HEK293 (cell line): ENCODE results near the gene PAQR5.

Experiments used
- CTCF ChIA-PET: fragments of 350-600 bp; formaldehyde crosslinking; extraction: SDS; loops from one replicate; lab custom pipeline; 2021; ENCODE audit warnings: antibody characterized with exemption; lab: Yijun Ruan, JAX
- POLR2A ChIA-PET: fragments of 300-600 bp; formaldehyde crosslinking; extraction: SDS; loops from one replicate; lab custom pipeline; 2020; ENCODE audit warnings: antibody characterized with exemption, inconsistent platforms; lab: Yijun Ruan, JAX
- H3K27ac ChIP-seq: fragments of 200-500 bp; sonication (Bioruptor generic); 2 replicates; pipeline ENCODE4 v1.5.1; 2014; ENCODE audit warnings: low read depth, low read length, control low read depth, inconsistent platforms; ENCODE audit errors: extremely low read depth
- H3K36me3 ChIP-seq, 2 experiments: fragments of 200-500 bp in 1 of 2; sonication (Bioruptor generic) in 1 of 2; 1 replicate in 1 of 2; 2 replicates in 1 of 2; pipeline ENCODE4 v1.5.1; 2014 to 2017; ENCODE audit warnings: inconsistent platforms in 2 of 2, low read length in 2 of 2; ENCODE audit not compliant: control insufficient read depth in 2 of 2, insufficient read depth in 1 of 2
- H3K4me1 ChIP-seq: fragments of 200-500 bp; sonication (Bioruptor generic); 2 replicates; pipeline ENCODE4 v1.5.1; 2014; ENCODE audit warnings: mild to moderate bottlenecking, low read length, inconsistent platforms; ENCODE audit not compliant: control insufficient read depth, insufficient read depth
- H3K4me3 ChIP-seq: 2 replicates; pipeline ENCODE4 v1.5.1; 2011; ENCODE audit warnings: low read depth, mild to moderate bottlenecking, control low read depth, low read length, moderate library complexity
- H3K9me3 ChIP-seq: fragments of 200-500 bp; sonication (Bioruptor generic); 2 replicates; pipeline ENCODE4 v1.5.1; 2014; ENCODE audit warnings: low read depth, low read length, inconsistent platforms; ENCODE audit not compliant: control insufficient read depth, insufficient read depth
- EGR2 ChIP-seq: fragments of 450-650 bp; formaldehyde crosslinking; IDR thresholded peaks from 2 replicates; pipeline ENCODE4 v1.5.1; 2016; ENCODE audit warnings: low read depth, missing biosample characterization, missing genetic modification characterization
- KLF10 ChIP-seq: fragments of 450-650 bp; IDR thresholded peaks from 2 replicates; pipeline ENCODE4 v1.5.1; 2018; ENCODE audit warnings: missing biosample characterization, mild to moderate bottlenecking, missing genetic modification characterization
- KLF7 ChIP-seq: fragments of 450-650 bp; formaldehyde crosslinking; IDR thresholded peaks from 2 replicates; pipeline ENCODE4 v1.5.1; 2016; ENCODE audit warnings: missing biosample characterization, missing genetic modification characterization, borderline replicate concordance
- MYNN ChIP-seq: fragments of 450-650 bp; formaldehyde crosslinking; IDR thresholded peaks from 2 replicates; pipeline ENCODE4 v1.5.1; 2016; ENCODE audit warnings: missing biosample characterization, missing genetic modification characterization, borderline replicate concordance
- PRDM4 ChIP-seq: fragments of 450-650 bp; formaldehyde crosslinking; IDR thresholded peaks from 2 replicates; pipeline ENCODE4 v1.5.1; 2017; ENCODE audit warnings: missing biosample characterization, missing genetic modification characterization
- SP2 ChIP-seq: fragments of 450-650 bp; formaldehyde crosslinking; IDR thresholded peaks from 2 replicates; pipeline ENCODE4 v1.5.1; 2016; ENCODE audit warnings: missing biosample characterization, missing genetic modification characterization
- YY1 ChIP-seq: fragments of 450-650 bp; formaldehyde crosslinking; IDR thresholded peaks from 2 replicates; pipeline ENCODE4 v1.5.1; 2018; ENCODE audit warnings: missing biosample characterization, missing genetic modification characterization
- ZBTB17 ChIP-seq: fragments of 450-650 bp; formaldehyde crosslinking; IDR thresholded peaks from 2 replicates; pipeline ENCODE4 v1.5.1; 2016; ENCODE audit warnings: missing biosample characterization, missing genetic modification characterization
- ZFHX2 ChIP-seq: fragments of 450-650 bp; formaldehyde crosslinking; conservative IDR thresholded peaks from 2 replicates; pipeline ENCODE4 v1.5.1; 2016; ENCODE audit warnings: missing biosample characterization, missing genetic modification characterization
- ZNF114 ChIP-seq: fragments of 450-650 bp; formaldehyde crosslinking; IDR thresholded peaks from 2 replicates; pipeline ENCODE4 v1.5.0; 2017; ENCODE audit warnings: missing biosample characterization, missing genetic modification characterization
- ZNF175 ChIP-seq: fragments of 450-650 bp; formaldehyde crosslinking; IDR thresholded peaks from 2 replicates; pipeline ENCODE4 v1.5.1; 2016; ENCODE audit warnings: missing biosample characterization, missing genetic modification characterization
- ZNF223 ChIP-seq: fragments of 450-650 bp; formaldehyde crosslinking; IDR thresholded peaks from 2 replicates; pipeline ENCODE4 v1.5.1; 2016; ENCODE audit warnings: missing biosample characterization, missing genetic modification characterization
- ZNF548 ChIP-seq: fragments of 450-650 bp; formaldehyde crosslinking; IDR thresholded peaks from 2 replicates; pipeline ENCODE4 v1.5.1; 2016; ENCODE audit warnings: missing biosample characterization, missing genetic modification characterization
- ZNF571 ChIP-seq: fragments of 450-650 bp; formaldehyde crosslinking; IDR thresholded peaks from 2 replicates; pipeline ENCODE4 v1.5.0; 2017; ENCODE audit warnings: missing biosample characterization, missing genetic modification characterization
- ZNF658 ChIP-seq: fragments of 450-650 bp; formaldehyde crosslinking; IDR thresholded peaks from 2 replicates; pipeline ENCODE4; 2016; ENCODE audit warnings: missing biosample characterization, missing genetic modification characterization
- ZNF768 ChIP-seq: fragments of 450-650 bp; formaldehyde crosslinking; IDR thresholded peaks from 2 replicates; pipeline ENCODE4 v1.5.1; 2018; ENCODE audit warnings: missing biosample characterization, mild to moderate bottlenecking, missing genetic modification characterization
- ZNF830 ChIP-seq: fragments of 450-650 bp; IDR thresholded peaks from 2 replicates; pipeline ENCODE4 v1.5.0; 2018; ENCODE audit warnings: missing biosample characterization, missing genetic modification characterization, low read depth, mild to moderate bottlenecking, moderate library complexity
- ZNF843 ChIP-seq: fragments of 450-650 bp; formaldehyde crosslinking; IDR thresholded peaks from 2 replicates; pipeline ENCODE4 v1.5.1; 2016; ENCODE audit warnings: missing biosample characterization, missing genetic modification characterization
- ZSCAN18 ChIP-seq: fragments of 450-650 bp; formaldehyde crosslinking; IDR thresholded peaks from 2 replicates; pipeline ENCODE4 v1.5.1; 2016; ENCODE audit warnings: missing biosample characterization, missing genetic modification characterization
- ZXDB ChIP-seq: fragments of 450-650 bp; formaldehyde crosslinking; IDR thresholded peaks from 2 replicates; pipeline ENCODE4 v1.5.1; 2016; ENCODE audit warnings: missing biosample characterization, missing genetic modification characterization

Gene PAQR5

GRCh38 chr15:69292826-69293420, 5.8 kb upstream of the PAQR5 start:
- no peaks in the 10 kb centered on the region for H3K9me3 ChIP-seq
- ChIA-PET CTCF (interaction anchor here (1.4 kb wide), 1 partner anchor 11 kb away, joined by 3 read pairs; no protein-coding TSS in a partner anchor), POLR2A (no interaction called here)
- H3K4me3 ChIP-seq = no peak overlapping the region
- no peaks in the 10 kb centered on the region for H3K36me3 ChIP-seq
- no peak overlapping the region for H3K27ac ChIP-seq
- H3K4me1 ChIP-seq = peaks cover 10% of the 10 kb centered on the region
- TF ChIP-seq SP2 (tag by site-specific recombination) (no peak), KLF7 (tag by site-specific recombination) (no peak)
- TF ChIP-seq, all 188 proteins: peak for 0

GRCh38 chr15:69293741-69294615, 4.7 kb upstream of the PAQR5 start:
- Histone ChIP-seq H3K4me3 (no peak overlapping the region), H3K36me3 (no peaks in the 10 kb centered on the region), H3K27ac (no peak overlapping the region), H3K4me1 (peaks cover 12% of the 10 kb centered on the region), H3K9me3 (no peaks in the 10 kb centered on the region)
- POLR2A ChIA-PET = no interaction called here
- CTCF ChIA-PET = interaction anchor here (0.6 to 1.4 kb wide), 2 partner anchors 10 to 172 kb away, joined by 3 to 4 read pairs; no protein-coding TSS in a partner anchor
- TF ChIP-seq KLF10 (tag by site-specific recombination) (no peak), PRDM4 (tag by site-specific recombination) (no peak), ZNF843 (tag by site-specific recombination) (no peak), ZNF175 (tag by site-specific recombination) (no peak), ZSCAN18 (tag by site-specific recombination) (no peak), ZNF548 (tag by site-specific recombination) (no peak), EGR2 (no peak), ZNF571 (no peak), ZNF223 (no peak), ZFHX2 (tag by site-specific recombination) (no peak), MYNN (tag by site-specific recombination) (no peak), ZNF658 (tag by site-specific recombination) (no peak), ZNF768 (no peak), ZNF114 (tag by site-specific recombination) (no peak), YY1 (tag by site-specific recombination) (no peak), ZNF830 (tag by site-specific recombination) (no peak), ZBTB17 (no peak), ZXDB (tag by site-specific recombination) (no peak)
- TF ChIP-seq, all 188 proteins: peak for 0
